NCI-H446 treated with DMSO at 0.1 percent for 48 hours (cell line): ENCODE measurements around the gene ICE2.
A peak's percentile ranks its signal among the peaks of the same experiment; 100 is the strongest.

ENCODE experiments used
- DNase-seq: peaks from one replicate; lab custom pipeline; 2025; lab: John Stamatoyannopoulos, UW

The ICE2 gene

DNA sequence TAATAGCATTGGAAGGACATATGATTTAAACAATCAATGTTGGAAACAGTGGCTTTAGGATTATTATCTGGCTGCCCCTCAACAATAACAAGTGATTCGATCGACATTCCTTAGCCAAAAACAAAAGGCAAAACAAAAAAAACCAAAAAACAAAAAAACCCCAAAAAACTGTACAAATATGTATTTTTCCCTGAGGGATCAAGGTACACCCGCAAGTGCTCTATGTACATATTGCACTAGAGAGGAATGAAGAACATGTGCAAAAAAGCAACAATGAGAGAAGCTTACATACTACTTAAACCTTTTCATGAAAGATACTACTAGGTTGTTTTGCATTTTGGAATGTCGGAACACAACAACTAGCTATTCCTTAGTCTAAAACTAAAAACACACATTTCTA, 14.2 kb upstream of the ICE2 start:
- DNase-seq, result no peak

DNA sequence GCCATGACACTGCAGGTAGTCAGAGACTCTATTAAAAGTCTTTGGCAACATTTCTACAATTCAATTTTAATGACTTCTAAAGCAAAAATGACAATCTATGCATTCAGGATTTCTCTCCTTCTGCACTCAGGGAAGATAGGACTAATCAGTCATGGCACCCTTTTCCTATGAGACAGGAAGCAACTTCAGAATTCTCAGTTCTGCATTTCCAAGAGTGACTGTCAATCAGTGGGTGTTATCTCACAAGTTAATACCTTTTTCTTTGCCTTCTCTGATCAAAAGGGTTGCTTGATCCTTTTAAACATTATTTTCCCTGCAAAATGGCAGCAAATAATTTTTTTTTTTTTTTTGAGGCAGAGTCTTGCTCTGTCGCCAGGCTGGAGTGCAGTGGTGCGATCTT, 7.8 kb upstream of the ICE2 start:
- DNase-seq, result no peak

DNA sequence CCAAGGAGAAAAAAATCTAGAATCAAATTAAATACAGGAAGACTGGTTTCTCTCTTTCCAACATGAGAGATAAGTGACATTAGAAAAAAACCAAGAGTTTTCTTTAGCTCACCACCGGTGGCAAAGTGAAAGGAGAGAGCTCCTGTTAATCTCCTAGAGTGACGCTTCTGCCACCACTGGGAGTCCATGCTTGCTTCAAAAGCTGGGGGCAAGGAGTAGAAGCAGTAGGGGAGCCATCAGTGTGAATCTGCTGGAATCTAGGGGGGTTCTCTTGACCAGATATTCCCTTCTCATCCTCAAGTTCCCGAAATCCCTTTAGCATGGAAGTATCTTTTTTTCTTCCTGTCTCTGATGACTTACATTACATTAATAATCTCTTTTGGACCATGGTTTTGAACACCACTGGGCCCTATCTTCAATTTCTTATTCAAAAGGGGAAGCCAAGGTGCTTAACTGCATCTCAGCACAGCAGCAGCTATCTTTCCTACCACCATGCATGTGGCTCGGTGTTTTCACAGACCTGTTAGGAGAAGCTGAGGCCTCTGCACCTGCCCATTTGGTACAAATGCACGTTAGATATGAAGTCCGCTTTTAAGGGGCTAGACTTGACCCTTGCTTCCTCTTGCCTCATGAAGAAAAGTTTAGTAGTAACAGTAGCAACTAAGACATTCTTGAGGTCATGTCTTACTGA, 6.6 kb upstream of the ICE2 start:
- no peak for DNase-seq

- DNase-seq, result no peak
These were observed 4.1 kb upstream of the ICE2 start for GRCh38 chr15:60483042-60483441.

DNA sequence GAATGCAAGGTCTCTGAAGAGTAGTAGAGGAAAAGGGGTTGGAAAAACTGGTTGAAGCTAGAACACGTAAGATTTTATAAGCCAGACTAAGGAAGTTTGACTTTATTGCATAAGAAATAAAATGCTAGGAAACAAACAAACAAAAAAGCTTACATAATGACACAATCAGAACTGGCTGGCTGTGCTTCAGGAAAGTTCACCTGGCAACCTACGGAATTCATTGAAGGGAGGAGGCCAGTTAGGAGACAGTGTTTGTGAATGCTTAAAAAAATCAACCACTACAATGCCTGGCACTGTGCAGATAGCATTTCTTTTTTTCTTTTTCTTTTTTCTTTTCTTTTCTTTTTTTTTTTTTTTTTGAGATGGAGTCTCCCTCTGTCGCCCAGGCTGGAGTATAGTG, 1.9 kb upstream of the ICE2 start:
- no peak for DNase-seq

DNA sequence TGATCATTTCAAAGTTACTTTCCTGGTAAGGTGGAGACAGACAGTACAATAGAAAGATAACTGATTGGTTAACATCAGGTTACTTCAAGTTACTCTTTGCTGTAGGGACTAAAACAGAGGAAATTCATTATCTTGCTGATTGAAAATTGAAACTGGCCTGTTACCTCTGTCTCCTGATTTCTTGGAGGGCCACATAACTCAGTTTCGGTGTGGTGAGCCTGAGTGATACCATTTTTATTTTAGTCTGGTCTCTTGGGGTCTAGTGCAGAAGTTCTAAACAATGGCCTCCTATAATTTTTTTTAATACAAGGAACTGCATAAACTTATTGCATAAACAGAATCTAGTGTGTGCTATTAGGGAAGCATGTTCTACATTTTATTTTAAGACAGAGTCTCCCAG, 1.2 kb upstream of the ICE2 start:
- DNase-seq, result no peak

DNA sequence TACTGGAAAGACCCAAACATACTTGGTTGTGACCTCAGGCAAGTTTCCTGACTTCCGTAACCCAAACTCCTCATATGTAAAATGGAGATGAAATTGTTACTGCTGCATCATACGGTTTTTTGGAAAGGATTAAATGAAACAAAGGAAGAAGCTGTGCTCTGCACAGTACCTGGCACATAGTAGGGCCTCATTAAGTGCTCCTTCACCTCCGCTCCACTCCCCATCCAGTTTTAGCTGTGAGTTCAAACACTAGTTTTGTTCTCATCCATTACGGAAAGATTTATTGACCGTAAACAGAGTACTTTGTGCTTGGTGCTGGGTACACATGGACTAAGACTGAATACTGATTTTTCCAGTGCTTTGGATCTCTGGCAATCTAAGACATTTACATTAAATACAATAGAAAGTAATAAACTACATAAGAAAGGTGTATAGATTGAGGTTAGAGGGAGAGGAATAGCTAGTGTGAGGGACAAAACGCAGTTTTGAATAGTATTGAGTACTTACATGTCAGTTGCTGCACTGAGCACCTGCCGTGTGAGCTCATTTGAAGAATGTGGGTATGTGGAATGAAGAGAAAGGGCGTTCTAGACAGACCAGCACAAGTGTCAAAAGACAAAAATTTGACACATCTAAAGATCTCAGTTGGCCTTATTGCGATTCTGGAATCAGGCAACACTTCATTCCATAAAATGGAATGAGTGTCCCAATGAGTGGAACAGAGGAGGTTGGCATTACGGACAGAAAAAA, 594 bp upstream of the ICE2 start:
- DNase-seq, result no peak

GRCh38 chr15:60477916-60478565, 901 bp downstream of the ICE2 start:
- no peak for DNase-seq

GRCh38 chr15:60477164-60477563, 1.8 kb downstream of the ICE2 start:
- DNase-seq, result no peak

DNA sequence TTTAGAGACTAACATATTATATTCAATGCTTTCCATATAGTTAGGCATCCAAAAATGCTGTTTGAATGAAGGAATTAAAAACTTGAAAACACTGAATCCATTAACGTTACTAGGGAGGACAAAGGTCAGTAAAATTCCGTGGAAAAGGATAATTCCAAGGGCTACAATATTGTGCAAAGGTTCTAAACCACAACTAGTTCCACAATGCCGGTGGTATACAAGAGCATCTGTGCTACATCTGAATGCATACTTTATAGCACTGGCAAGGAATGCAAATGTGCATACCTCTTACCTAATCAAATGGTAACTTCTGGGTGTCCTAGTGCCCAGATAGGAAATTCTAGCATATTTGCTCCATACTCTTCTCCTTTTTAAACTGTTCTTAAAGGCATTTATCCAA, 2.2 kb downstream of the ICE2 start:
- DNase-seq, result no peak

- no peak for DNase-seq
These were observed 5.8 kb downstream of the ICE2 start for GRCh38 chr15:60473135-60473534.

- DNase-seq, result no peak
These were observed 7.6 kb downstream of the ICE2 start for GRCh38 chr15:60471314-60471713.

DNA sequence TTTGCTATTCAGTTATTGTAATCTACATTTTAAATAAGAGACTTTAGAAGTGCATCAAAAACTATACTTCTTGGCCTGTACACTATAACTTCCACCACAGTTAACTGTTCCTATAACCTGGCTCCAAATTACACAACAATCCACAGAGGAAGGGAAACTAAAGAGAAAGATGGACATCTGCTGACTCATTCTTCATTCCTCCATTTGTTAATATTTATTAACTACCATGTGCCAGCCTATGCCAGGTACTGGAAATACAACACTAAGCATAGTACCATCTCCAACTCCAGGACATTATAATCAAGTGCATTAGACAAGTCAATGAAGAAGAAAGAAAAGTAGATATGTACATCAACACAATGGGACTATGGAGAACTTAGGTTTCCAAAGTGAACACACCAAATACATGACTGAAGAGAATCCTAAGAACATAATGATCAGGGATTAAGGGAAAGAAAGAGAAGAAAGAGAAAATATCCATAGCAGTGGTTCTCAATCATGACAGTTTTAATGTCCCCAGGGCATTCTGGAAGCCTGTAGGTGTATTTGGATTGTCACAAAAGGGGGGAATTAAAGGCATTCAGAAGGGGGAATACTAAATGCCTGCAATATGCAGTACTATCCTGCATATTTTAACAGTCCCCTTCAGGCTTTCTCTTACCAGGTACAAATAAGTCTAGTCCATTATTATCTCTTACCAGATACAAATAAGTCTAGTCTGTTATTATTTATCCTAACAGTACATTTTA, 8.9 kb downstream of the ICE2 start:
- no peak for DNase-seq

DNA sequence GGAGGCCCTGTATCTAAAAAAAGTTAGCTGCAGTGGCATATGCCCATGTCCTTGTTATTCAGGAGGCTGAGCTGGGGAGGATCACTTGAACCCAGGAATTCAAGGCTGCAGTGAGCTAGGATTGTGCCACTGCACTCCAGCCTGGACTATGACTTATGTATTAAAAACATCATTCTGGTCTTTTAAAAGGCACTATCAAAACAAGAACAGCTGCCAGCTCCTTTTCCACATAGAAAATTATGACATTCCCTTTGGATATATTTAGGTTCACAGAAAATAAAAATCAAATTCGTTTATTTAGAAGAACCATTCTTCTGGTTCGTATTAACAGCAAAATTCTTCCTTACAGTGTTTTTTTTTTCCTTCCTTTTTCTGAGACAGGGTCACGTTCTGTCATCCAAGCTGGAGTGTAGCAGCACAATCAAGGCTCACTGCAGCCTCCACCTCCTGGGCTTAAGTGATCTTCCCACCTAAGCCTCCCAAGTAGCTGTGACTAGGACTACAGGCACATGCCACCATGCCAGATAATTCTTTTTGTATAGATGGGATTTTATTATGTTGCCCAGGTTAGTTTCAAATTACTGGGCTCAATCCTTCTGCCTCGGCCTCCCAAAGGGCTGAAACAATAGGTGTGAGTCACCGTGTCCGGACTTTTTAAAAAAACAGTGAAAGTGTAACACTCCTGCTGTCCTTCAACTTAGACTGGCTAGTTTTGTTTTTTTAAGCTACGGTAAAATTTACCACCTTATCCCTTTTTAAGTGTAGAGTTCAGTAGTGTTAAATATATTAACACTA, 13.9 kb downstream of the ICE2 start:
- no peak for DNase-seq

DNA sequence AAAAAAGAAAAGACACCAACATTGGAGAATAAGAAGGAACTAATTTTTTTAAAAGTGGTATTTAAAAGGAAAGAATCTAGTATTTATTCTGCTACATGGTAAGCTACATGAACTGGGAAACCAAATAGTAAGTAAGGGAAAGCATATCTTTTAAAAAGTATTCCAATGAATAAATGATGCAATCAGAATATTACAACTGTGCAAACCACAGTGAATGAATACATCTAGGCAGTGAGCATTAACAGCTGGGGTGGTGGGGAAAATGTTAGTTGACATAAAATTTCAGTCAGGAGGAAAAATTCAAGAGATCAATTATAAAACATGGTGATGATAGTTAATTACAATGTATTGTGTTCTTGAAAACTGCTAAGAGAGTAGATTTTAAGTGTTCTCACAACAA, 16.9 kb downstream of the ICE2 start:
- DNase-seq, result no peak

DNA sequence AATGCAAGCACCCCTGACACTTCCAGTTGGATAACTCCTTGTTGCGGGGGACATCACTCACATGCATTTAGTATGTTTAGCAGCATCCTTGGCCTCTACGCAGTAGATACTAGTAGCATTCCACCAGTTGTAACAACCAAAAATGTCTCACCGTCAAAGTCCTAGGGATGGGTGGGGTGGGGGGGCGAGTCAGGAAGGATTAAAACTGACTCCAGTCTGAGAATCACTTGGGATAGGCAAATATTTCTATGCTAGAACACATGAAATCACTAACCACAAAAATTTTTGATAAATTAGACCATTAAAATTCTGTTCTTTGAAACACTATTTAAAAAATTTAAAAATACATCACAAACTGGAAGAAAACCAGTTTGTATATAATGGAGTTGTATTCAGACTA, 18.0 kb downstream of the ICE2 start:
- DNase-seq, result no peak

DNA sequence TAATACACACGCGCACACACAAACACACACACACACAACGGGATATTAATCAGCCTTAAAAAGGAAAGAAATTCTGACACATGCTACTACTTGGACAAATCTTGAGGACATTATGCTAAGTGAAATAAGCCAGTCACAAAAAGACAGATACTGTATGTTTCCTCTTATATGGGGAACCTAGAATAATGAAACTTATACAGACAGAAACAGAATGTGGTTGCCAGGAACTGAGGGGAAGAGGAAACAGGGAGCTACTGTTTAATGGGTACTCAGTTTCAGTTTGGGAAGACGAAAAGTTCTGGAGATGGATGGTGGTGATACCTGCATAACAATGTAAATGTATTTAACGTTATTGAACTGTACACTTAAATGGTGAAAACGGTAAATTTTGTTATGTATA, 20.2 kb downstream of the ICE2 start:
- no peak for DNase-seq

GRCh38 chr15:60457985-60458384, 21.0 kb downstream of the ICE2 start:
- no peak for DNase-seq

- no peak for DNase-seq
These were observed 24.1 kb downstream of the ICE2 start for GRCh38 chr15:60454824-60455223.

GRCh38 chr15:60448668-60449360, 30.1 kb downstream of the ICE2 start:
- DNase-seq, result no peak

DNA sequence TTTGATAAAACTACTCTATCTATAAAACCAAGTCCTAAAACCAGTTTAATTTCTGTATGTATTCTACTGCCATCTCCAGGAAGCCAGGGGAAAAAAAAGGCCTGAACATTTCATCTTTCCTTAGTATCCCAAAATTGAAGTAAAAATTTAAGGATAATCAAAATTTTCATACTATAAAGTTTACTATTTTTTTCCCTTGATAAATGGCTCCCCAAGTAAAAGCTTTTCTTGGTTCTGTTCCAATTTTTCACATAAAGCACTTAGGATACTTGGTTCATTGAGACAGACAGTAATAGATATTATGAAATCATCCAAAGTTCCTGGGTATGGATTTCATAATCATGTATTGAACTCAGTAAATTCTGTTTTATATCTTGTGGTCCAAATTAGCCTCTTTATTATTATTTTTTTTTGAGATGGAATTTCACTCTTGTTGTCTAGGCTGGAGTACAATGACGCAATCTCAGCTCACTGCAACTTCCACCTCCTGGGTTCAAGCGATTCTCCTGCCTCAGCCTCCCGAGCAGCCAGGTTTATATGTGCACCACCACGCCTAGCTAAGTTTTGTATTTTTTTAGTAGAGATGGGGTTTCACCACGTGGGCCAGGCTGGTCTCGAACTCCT, 34.5 kb downstream of the ICE2 start:
- peak; percentile 14 for DNase-seq
